ENCODE results near the gene PPTC7.
"Not testable (repeated sequence)": the region's sequence is repeated elsewhere in the genome, so short reads cannot be mapped to it uniquely, and the experiment has no call there.

Gene PPTC7

GRCh38 chr12:110561471-110562201 is 21.5 kb downstream of the PPTC7 start:
- DNase-seq (ENCODE audit: low spot score) = no peak

- no peak for DNase-seq (ENCODE audit: low spot score)
Observed at GRCh38 chr12:110560946-110561345, 22.2 kb downstream of the PPTC7 start.

GRCh38 chr12:110560048-110560447 is 23.1 kb downstream of the PPTC7 start:
- DNase-seq (ENCODE audit: low spot score) = no peak

GRCh38 chr12:110558945-110559344 is 24.2 kb downstream of the PPTC7 start:
- not testable (repeated sequence) for DNase-seq (ENCODE audit: low spot score)

GRCh38 chr12:110557300-110557699 is 25.8 kb downstream of the PPTC7 start:
- DNase-seq (ENCODE audit: low spot score) = no peak

- DNase-seq (ENCODE audit: low spot score) = no peak
Observed at GRCh38 chr12:110556705-110557104, 26.4 kb downstream of the PPTC7 start.

- no peak for DNase-seq (ENCODE audit: low spot score)
Observed at GRCh38 chr12:110555577-110556406, 27.3 kb downstream of the PPTC7 start.

- DNase-seq (ENCODE audit: low spot score) = no peak
Observed at GRCh38 chr12:110554184-110554583, 28.9 kb downstream of the PPTC7 start.

- DNase-seq (ENCODE audit: low spot score) = no peak
Observed at GRCh38 chr12:110550981-110551380, 32.1 kb downstream of the PPTC7 start.

- no peak for DNase-seq (ENCODE audit: low spot score)
Observed at GRCh38 chr12:110549716-110550115, 33.4 kb downstream of the PPTC7 start.

GRCh38 chr12:110548678-110549077 is 34.4 kb downstream of the PPTC7 start:
- DNase-seq (ENCODE audit: low spot score) = no peak

GRCh38 chr12:110547090-110547489 is 36.0 kb downstream of the PPTC7 start:
- DNase-seq (ENCODE audit: low spot score) = no peak

GRCh38 chr12:110546339-110546738 is 36.8 kb downstream of the PPTC7 start:
- no peak for DNase-seq (ENCODE audit: low spot score)

GRCh38 chr12:110545812-110546211 is 37.3 kb downstream of the PPTC7 start:
- no peak for DNase-seq (ENCODE audit: low spot score)

- not testable (repeated sequence) for DNase-seq (ENCODE audit: low spot score)
Observed at GRCh38 chr12:110545259-110545658, 37.9 kb downstream of the PPTC7 start.

- no peak for DNase-seq (ENCODE audit: low spot score)
Observed at GRCh38 chr12:110543965-110544364, 39.2 kb downstream of the PPTC7 start.

GRCh38 chr12:110543252-110543959 is 39.7 kb downstream of the PPTC7 start:
- peak; percentile 69 for DNase-seq (ENCODE audit: low spot score)

GRCh38 chr12:110540048-110540447 is 43.1 kb downstream of the PPTC7 start:
- DNase-seq (ENCODE audit: low spot score) = no peak

- DNase-seq (ENCODE audit: low spot score) = no peak
Observed at GRCh38 chr12:110538869-110539622, 44.1 kb downstream of the PPTC7 start.

- DNase-seq (ENCODE audit: low spot score) = no peak
Observed at GRCh38 chr12:110537605-110538409, 45.3 kb downstream of the PPTC7 start.
